GM19468 (cell line): ENCODE results near the gene CLRN3.

Experiments
- ATAC-seq: cut with Tn5 transposase; IDR thresholded peaks from one replicate; pipeline ENCODE4 v1.9.1; 2021; ENCODE audit warnings: mild to moderate bottlenecking, moderate library complexity, moderate number of reproducible peaks; ENCODE audit not compliant: unreplicated experiment; ENCODE audit errors: extremely low read depth

Gene CLRN3

GRCh38 chr10:127852456-127852855, 40.3 kb downstream of the CLRN3 start:
- ATAC-seq = no peak

- ATAC-seq = no peak
These were observed 41.0 kb downstream of the CLRN3 start for GRCh38 chr10:127851661-127852194.

- no peak for ATAC-seq
These were observed 41.8 kb downstream of the CLRN3 start for GRCh38 chr10:127850944-127851343.

GRCh38 chr10:127849921-127850320, 42.8 kb downstream of the CLRN3 start:
- ATAC-seq = no peak

GRCh38 chr10:127849224-127849623, 43.5 kb downstream of the CLRN3 start:
- ATAC-seq = no peak

- no peak for ATAC-seq
These were observed 44.5 kb downstream of the CLRN3 start for GRCh38 chr10:127848226-127848625.

- no peak for ATAC-seq
These were observed 47.0 kb downstream of the CLRN3 start for GRCh38 chr10:127845756-127846155.

GRCh38 chr10:127840884-127841283, 51.9 kb downstream of the CLRN3 start:
- no peak for ATAC-seq

GRCh38 chr10:127836966-127837365, 55.8 kb downstream of the CLRN3 start:
- ATAC-seq = no peak

GRCh38 chr10:127836176-127836575, 56.6 kb downstream of the CLRN3 start:
- no peak for ATAC-seq

GRCh38 chr10:127834791-127835190, 58.0 kb downstream of the CLRN3 start:
- ATAC-seq = no peak

- no peak for ATAC-seq
These were observed 58.5 kb downstream of the CLRN3 start for GRCh38 chr10:127834221-127834620.

- no peak for ATAC-seq
These were observed 58.9 kb downstream of the CLRN3 start for GRCh38 chr10:127833804-127834203.

GRCh38 chr10:127832501-127832900, 60.2 kb downstream of the CLRN3 start:
- ATAC-seq = no peak

GRCh38 chr10:127830414-127830813, 62.3 kb downstream of the CLRN3 start:
- ATAC-seq = no peak
